NCI-H82 (cell line): ENCODE data around the gene TCEANC2.

Experiments used
- DNase-seq: peaks from one replicate; lab custom pipeline; 2025; lab: John Stamatoyannopoulos, UW

The TCEANC2 gene

GRCh38 chr1:54136269-54136896 is 83.0 kb downstream of the TCEANC2 start:
- DNase-seq, result no peak

GRCh38 chr1:54136963-54137533 is 83.6 kb downstream of the TCEANC2 start:
- no peak for DNase-seq

DNA sequence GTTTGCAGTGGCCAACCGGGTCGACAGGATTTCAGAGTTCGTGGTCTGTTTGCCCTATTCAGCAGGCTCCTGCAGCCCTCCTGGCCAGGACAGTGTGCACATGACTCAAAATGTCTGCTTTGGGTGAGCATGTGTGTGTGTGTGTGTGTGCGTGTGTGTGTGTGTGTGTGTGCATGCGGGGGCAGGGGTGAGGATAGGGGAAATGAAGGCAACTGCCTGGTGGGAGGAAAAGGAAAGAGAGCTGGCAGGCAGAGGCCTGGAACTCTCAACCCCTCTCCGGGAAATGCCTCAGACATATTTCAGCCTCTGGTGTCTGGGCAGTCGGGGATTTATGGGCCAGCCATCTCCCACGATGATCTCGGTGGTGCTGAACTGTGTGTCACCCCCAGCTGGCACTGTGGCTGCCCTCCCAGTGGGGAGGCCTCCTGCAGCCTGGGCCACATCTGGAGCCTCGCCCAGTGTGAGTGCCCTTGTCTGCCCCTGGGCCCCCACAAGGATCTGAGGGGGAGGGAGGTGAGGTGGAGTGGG is 84.2 kb downstream of the TCEANC2 start:
- DNase-seq, result no peak

DNA sequence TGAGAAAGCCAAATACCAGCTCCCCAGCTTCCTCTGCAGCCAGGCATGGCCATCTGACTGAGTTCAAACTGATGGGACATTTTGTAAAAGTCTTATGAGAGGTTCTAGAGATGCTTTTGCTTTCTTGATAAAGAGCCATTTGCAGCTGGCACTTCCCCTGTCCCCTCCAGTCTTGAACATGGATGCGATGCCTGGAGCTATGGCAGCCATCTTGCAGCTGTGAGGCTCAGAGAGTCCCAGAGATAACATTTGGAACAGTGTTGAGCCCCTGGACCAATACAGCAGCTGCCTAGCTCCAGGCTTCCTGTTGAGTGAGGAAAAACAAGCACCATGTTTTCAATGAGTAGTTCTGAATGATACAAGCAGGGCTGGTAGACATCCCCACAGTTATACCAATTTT is 85.6 kb downstream of the TCEANC2 start:
- DNase-seq, result no peak

- DNase-seq, result no peak
These were observed 86.3 kb downstream of the TCEANC2 start for GRCh38 chr1:54139711-54140110.

DNA sequence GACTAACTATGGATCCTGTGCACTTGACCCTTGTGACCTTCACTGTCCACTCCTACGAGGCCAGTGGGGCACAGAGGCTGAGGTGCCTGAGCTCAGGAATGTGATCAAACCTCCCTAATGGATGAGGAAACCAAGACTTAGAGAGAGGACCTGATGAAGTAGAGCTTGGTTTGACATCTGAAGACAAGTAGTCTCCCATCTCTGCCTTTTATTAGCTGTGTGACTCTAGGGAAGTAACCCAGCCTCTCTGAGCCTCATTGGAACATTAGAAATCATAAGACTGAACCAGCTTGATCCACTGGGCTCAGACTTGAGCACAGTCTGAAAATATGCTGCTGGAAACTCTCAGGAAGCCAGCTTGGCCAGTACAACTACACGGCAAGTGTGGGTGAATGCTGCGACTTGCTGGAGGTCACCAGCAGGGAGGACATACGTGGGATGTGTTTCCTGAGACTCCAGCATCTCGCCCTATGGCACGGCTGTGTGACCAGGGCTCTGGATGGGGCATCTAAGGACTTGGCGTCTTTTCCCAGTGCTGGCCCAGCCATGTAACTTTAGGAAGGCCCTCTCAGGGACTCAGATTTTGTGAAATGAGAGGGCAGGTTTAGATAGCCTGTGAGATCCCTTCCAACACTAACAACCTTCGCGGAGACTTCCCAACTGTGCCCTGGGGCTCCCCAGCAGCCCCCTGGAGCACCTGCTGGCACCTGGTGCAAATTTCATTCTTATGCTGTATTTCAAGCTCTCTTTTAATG is 88.9 kb downstream of the TCEANC2 start:
- DNase-seq, result no peak

- no peak for DNase-seq
These were observed 91.0 kb downstream of the TCEANC2 start for GRCh38 chr1:54144366-54144765.

DNA sequence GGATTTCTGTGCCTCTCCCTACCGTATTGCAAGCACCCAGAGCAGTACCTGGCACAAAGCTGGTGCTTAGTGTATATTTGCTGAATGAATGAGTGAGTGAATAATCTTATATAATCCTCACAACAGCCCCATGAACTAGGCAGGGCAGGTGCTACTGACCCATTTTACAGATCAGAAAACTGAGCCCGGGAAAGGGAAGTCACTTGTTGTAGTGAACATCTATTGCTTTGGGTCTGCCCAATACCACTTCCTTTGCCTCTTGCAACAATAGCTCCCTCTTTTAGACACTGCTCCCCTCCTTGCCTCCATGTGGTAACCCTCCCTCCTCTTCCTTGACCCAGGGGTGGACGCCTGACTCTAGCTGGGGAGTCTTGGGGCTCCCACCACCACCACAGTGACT is 96.3 kb downstream of the TCEANC2 start:
- DNase-seq, result no peak

DNA sequence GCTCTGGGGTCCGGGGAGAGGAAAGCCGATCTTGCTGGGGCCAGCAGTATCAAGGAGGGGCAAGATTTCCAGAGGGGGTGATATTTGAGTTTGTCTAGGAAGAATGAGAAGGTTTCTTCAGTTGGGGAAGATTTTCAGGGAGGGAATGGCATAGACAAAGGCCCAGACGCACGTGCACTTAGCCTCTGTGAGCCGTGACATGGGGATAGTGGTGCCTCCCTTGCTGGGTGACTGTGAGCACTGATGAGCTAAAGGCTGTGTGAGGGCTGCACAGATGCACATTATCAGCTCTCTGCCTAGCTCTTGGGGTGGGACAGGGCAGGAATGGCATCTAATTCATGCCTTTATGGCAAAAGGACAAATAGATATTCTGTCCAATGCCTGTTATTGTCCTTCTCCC is 97.6 kb downstream of the TCEANC2 start:
- DNase-seq, result no peak

GRCh38 chr1:54152696-54153095 is 99.3 kb downstream of the TCEANC2 start, which contains the start of gene CDCP2:
CDCP2 (minus strand) TSS chr1:54153000; CDS start chr1:54152922, 78 bp downstream.
- no peak for DNase-seq

DNA sequence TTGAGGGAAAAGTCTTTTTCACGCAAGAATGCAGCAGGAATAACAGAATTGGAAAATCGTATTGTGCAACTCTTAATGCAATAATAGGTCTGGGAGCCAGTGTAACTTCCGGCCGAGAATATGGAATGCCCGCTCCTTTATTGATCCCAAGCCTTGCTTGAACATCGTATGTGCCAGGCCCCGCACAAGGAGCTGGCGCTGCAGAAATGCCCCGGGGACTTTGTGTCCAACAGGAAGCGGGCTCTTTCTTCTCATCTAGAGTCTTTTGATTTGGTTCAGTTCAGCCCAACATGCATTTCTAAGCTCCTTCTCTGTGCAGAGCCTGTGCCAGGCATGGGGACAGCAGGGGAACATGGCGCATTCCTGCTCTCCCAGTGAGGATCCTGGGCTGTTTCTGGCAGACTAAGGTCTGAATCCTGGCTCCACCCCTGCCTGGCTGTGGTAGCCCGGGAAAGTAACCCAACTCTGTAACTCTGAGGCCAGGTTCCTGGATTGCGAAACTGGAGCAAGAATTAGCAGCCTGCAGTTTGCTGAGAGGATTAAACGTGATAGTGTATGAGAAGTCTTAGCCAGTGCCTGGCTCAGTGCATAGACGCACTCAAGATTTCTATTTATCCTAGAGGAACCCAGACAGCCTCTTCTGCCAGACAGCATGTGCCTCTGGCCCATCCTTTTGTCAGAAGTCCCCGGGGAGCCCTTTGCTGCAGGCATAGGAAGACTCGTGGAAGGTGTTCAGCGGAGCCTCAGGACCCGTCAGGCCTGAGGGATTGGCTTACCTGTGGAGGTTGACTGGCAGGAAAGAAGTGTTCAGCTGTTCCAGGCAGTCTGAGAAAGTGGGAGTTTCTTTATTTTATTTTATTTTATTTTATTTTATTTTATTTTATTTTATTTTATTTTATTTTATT is 100.4 kb downstream of the TCEANC2 start:
- peak; percentile 82 for DNase-seq
